Pons (tissue), 1 donor: ENCODE data around the gene PCDHGC5.

Experiments used
- DNase-seq: peaks from one replicate; pipeline ENCODE4 v3.0.0-alpha.2; 2016; ENCODE audit warnings: low spot score

Gene PCDHGC5

DNA sequence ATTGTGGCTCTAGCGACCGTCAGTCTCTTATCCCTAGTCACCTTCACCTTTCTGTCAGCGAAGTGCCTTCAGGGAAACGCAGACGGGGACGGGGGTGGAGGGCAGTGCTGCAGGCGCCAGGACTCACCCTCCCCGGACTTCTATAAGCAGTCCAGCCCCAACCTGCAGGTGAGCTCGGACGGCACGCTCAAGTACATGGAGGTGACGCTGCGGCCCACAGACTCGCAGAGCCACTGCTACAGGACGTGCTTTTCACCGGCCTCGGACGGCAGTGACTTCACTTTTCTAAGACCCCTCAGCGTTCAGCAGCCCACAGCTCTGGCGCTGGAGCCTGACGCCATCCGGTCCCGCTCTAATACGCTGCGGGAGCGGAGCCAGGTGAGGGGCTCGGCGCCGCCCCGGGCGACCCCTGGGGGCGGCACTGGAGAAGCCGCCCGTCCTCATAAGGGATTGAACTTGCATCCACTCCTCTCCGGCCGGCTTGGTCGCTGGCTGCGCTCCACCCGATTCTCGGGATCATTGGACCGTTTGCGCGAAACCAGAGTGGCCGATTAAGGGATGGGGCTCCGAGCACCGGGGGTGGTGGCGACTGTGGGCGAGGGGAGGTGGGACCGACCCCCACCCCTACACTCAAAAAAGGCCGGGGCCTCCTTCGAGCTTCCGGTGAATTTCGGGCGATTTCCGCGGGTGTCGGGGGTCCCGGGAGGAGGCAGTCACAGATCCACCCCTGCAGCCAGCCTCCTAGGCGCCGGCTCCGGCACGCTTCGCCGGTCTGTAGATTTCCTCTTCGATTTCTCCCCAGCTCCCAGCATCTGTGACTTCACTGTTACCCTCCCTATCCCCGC lies 2.7 kb downstream of the PCDHGC5 start:
- DNase-seq = no peak

DNA sequence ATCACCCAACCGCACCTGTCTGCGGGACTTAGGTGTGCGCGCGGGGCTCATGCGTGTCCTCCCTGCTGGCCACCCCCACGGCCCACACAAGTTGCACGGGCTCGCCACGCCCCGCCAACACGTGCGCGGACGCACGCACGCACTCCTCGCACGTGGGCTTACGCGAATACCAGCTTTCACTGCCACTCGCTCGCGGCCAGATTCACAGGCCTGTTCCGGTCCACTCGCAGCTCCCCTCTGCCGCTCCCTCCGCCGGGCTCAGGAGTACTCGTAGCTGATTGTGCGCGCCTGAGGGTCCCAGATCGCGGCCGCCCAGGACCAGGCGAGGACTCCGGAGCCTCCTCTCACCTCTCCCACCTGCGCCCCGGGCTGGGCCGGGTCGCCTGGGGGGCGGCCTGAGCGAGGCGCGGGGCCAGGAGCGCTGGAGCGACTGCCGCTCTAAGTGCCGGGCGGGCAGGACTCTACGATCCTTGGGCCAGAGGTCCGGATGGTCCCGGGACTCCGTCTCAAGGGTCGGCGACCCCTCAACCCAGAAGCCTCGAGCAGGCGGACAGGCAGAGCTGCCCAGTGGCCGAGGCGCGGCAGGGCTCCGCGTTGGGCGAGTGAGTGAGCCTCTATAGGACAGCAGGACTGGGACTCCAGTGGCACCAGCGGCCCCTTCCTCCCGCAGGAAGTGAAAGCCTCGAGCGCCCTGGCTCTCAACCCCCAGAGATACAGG lies 3.4 kb downstream of the PCDHGC5 start:
- no peak for DNase-seq

DNA sequence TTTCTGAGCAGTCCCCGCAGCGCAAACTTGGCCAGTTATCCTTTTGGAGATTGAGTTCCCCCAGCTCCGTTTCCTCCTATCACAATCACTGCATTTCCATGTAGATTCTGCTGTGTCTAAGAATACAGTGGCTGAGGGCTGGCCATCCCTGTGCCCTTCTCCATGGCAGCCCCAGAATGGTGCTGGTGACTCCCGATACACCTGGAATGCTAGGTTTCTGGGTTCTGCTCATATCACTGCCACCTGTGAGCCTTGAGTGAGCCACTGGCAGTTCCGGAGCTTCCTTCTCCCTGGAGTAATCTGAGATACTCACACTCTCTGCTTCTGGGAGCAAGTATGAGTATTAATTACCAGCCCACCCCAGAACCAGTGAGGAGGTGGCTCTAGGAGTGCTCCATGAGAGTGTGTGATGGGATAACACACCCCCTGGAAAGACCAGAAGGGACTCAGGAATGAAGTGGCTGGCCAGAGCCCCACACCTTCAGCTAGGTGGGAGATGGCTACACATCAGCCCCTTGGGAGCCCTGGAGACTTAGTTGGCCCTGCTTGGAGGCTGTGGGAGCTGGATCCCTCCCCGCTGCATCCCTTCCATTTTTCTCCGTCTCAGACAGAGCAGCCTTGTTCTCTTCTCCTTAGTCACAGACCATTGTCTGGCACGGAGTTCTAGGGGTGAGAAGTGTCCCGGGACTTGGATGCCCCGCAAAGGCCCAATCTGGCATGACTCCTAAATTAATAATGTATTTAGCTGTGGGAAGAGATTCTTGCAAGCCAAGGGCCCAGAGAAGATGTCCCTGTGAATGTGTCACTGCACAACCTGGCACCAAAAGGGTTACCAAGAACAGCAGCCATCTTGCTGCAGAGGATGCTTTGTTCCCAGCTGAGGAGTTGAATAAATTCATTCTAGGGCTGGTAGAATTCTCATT lies 4.9 kb downstream of the PCDHGC5 start:
- DNase-seq = peak; percentile 82

DNA sequence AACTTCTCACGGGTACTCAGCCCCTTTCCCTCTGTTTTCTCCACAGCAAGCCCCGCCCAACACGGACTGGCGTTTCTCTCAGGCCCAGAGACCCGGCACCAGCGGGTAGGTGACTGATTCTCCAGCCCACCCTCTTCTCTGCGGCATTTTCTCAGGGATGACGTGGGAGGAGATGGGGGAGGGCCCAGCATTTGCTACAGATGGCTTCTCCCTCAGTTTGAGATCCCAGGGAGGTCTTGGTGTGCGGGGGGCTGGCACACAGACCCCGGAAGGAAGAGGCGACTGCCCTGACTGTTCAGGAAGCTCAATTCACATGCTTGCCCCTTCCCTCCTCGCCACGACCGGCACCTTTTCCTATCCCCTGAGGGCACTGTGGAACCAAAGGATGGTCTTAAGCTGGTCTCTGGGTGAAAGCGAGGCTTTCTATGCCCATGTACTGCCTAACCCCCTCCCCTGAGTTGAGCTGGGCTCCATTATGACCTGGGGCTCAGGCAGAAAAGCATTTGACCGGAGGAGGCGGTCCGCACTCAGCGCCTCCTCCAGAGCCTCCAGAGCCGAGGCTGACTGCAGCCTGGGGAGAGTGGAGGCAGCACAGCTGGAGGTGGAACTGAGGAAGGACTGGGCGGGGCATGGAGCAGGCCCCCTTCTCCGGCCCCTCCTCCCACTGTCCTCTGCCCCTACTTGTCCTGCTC lies 6.0 kb downstream of the PCDHGC5 start:
- no peak for DNase-seq

DNA sequence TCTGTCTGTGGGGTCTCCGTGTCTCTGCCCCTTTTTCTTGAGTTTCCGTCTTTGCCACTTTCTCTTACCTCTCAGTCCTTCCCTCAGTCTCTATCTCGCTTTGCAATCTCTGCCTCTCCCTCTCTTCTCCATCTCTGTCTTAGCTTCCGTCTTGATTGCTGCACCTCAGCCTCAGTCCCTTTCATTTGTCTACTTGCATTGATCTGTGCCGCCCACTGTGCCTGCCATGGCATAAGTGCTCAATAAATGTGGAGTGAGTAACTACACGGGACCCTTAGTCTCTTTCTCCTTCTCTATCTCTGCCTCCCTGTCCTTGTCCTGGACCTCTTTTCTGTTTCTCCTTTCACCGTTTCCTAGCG lies 6.6 kb downstream of the PCDHGC5 start:
- no peak for DNase-seq

DNA sequence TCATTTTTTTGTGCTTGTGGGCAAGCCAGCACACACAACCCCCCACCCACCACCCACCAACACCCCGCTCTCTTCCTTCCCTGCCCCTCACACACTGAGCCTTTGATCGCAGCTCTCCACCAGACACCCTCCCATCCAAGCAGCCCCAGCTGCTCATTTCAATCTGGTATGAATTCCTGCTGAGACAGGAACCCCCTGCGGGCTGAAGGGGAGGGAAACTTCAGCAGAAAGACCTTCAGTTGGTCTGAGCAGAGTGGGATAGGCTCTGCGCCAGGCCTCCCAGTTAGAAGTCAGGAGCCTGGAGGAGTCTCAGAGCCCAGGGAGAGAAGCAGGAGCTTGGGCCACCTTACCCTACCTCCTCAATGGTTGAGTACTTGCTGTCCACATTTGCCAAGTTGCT lies 7.2 kb downstream of the PCDHGC5 start:
- DNase-seq = no peak

DNA sequence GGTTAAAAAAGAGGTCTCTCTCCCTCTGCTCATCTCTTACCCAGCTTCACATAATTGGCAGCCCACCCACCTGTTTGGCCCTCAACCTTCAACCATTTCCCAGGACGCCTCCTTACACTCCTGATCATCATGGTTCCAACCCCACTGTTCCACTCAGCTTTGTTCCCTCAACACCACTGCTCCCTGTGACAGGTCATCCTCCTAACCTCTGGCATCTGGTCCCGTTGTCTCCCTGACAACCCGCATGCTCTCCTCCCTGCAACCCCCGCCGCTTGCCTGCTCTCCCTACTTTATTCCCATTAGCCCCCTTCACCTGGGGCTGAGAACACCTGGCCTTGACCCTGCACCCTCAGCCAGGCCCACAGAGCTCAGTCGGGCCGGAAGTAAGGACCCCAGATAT lies 12.9 kb downstream of the PCDHGC5 start:
- no peak for DNase-seq

DNA sequence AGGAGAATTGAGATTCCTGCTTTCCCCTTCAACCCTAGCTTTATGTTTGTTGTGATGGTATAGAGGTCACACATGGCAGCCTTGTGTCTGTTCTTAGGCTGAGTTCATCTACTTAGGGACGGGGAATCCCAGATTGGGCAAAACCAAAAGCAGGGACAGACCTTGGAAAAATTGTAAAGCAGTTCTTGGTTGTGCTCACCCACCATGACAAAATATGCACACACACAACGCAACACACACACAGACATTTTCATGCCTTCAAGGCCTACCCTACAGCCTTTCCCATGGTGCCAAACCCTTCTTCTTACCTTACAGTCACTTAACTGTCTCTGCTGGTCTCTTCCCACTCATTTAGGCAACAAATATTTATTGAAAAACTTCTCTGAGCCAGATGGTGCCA lies 14.8 kb downstream of the PCDHGC5 start:
- DNase-seq = no peak

DNA sequence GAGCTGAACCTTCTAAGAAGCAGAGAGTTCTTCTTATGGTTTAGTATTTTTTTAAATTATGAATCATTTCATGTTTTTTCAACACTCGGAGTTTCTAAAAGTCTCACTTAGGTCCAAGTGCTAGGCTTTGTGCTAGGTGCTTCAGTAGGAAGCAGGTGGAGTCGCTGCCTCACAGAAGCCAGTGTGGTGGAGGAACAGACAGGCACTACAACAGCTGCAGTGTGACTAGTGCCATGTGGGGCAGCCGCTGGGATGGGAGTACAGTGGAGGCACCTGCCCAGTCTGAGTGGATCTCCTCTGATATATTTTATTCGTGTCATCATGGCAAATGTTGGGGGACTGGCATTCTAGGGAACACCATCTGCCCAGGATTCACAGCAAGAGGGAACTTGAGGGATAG lies 15.3 kb downstream of the PCDHGC5 start:
- DNase-seq = no peak

DNA sequence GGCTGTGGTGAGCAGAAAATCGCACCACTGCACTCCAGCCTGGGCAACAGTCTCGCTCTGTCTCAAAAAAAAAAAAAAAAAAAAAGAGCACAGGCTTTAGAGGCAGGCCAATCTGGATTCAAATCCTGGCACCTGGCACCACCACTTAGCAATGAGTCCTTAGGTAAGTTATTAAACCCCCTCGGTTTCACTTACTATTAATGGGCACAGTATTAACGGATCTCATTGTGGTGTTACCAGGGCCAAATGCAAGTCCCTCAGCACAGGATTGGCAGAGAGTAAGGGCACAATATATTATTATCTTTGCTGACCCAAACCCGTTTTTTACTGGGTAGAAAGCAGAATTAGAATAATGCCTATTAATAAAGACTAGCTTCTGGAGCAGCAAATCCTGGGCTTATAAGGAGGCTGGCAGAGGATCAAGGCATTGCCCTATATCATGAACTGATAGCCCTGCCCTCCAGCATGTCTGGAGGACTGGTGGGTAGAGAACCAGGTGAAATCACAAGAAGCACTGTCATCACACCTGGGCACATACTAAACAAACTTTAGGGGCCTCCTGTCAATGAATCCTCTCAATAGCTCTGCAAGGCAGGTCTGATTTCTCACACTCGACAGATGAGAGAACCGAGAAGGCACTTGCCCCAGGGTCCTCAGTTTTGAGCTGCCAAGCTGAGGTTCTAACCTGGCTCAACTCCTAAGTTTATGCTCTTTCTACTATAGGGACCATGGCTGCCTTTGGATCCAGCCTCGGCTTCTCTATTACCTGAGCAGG lies 17.7 kb downstream of the PCDHGC5 start:
- DNase-seq = no peak

DNA sequence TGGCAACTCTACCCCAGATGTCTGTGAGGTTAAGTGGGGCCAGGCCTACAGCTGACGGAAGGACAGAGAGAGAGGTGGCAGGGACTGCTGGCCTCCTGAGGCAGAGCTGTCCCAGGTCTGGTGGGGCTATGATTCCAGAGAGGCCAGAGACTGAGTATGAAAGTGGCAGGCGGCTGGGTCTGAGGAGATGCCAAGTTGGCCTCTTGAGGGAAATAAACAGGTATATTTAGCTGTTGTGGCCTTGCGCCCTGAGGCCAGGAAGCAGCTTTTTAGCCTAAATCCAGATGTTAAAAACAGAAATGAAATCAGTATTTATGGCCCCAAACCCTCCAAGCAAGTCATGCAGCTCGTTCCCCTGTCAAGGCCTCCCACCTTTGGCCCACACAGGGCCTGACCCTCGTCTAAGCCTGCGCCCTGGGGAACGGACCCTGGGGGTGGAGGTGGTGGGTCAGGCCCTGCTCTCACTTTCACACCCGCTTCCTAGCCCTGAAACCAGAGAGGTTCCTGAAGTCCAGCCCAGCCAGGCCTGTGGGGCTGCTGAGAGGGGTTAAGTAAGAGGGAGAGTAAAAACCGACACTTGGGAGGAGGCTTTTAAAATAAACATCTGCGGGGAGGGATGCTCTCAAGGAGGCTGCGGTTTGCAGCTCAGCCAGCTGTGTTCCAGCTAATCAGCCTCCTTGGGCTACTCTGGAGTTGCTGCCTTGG lies 18.7 kb downstream of the PCDHGC5 start:
- no peak for DNase-seq

DNA sequence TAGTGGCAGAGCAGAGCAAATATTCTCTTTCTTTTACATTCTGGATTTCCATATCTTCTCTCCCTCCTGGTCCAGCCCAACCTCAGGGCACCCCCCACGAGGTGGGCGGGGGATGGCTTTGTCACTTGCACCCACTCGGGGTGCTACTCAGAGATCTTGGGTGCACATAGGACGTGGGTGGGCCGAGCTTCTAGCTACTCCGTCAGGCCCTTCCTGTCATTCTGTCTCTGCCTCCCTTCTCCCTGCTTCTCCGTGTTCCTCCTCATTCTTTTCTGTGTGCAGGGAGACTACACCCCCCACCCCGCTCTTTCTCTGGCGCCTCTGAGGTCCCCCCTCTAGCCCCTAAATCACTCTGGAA lies 19.5 kb downstream of the PCDHGC5 start:
- no peak for DNase-seq

DNA sequence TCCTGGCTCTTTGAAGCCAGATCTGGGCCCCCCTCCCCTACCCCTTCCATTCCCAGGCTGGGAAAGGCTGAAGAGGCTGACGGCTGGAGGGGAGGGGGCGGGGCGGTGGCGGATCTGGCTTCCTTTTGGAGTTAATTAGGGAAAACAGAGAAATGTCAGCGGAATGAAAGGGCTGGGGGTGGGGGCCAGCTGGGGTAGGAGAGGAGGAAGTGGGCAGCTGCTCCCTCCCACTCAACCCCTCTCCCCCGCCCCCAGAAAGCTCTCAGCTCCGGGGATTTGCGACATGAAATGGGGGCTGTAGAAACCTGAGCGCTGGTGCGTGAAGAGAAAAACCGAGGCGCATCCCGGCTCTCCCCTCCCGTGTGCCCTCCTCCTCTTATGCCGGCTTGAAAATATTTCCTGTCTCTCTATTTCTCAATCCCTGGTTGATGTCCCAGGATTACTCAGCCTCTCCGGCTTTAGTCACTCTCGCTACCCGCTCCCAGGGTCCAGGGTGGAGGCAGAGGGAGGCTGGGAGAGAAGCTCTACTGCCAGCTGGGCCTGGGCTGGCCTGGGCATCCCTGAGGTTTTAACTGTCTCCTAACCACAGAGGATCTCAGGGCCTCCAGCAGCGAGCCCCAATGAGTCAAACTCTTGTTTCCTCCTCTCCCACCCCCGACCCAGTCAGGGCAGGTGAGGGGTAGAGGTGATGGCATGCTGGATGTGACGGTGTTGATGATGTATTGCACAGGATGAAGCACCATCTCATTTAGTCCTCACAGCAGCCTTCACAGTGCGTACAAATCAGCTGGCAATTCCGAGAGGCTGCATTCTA lies 20.1 kb downstream of the PCDHGC5 start:
- no peak for DNase-seq

DNA sequence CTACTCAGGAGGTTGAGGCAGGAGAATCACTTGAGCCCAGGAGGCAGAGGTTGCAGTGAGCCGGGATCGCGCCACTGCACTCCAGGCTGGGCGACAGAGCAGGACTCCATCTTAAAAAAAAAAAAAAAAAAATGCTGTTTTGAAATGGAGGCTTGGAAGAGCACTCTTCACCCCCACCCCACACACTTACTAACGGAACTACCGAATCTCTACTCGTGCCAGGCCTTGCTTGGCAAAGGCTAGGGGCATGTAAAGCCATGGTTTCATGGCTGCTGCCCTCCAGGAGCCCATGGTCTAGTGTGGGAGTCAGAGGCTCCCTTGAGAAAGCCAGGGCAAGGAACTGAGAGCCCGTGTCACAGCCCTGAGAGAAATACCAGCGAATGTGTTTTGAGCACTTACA lies 21.3 kb downstream of the PCDHGC5 start:
- DNase-seq = no peak

DNA sequence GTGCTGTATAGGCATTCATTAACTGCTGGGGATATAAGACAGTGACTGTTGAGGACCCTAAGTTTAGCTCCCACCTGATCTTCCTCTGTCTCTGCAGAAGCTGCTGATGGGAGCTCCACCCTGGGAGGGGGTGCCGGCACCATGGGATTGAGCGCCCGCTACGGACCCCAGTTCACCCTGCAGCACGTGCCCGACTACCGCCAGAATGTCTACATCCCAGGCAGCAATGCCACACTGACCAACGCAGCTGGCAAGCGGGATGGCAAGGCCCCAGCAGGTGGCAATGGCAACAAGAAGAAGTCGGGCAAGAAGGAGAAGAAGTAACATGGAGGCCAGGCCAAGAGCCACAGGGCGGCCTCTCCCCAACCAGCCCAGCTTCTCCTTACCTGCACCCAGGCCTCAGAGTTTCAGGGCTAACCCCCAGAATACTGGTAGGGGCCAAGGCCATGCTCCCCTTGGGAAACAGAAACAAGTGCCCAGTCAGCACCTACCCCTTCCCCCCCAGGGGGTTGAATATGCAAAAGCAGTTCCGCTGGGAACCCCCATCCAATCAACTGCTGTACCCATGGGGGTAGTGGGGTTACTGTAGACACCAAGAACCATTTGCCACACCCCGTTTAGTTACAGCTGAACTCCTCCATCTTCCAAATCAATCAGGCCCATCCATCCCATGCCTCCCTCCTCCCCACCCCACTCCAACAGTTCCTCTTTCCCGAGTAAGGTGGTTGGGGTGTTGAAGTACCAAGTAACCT lies 22.1 kb downstream of the PCDHGC5 start:
- DNase-seq = no peak

DNA sequence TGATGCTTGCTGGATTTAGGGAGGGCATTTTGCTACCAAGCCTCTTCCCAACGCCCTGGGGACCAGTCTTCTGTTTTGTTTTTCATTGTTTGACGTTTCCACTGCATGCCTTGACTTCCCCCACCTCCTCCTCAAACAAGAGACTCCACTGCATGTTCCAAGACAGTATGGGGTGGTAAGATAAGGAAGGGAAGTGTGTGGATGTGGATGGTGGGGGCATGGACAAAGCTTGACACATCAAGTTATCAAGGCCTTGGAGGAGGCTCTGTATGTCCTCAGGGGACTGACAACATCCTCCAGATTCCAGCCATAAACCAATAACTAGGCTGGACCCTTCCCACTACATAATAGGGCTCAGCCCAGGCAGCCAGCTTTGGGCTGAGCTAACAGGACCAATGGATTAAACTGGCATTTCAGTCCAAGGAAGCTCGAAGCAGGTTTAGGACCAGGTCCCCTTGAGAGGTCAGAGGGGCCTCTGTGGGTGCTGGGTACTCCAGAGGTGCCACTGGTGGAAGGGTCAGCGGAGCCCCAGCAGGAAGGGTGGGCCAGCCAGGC lies 23.0 kb downstream of the PCDHGC5 start:
- DNase-seq = no peak

DNA sequence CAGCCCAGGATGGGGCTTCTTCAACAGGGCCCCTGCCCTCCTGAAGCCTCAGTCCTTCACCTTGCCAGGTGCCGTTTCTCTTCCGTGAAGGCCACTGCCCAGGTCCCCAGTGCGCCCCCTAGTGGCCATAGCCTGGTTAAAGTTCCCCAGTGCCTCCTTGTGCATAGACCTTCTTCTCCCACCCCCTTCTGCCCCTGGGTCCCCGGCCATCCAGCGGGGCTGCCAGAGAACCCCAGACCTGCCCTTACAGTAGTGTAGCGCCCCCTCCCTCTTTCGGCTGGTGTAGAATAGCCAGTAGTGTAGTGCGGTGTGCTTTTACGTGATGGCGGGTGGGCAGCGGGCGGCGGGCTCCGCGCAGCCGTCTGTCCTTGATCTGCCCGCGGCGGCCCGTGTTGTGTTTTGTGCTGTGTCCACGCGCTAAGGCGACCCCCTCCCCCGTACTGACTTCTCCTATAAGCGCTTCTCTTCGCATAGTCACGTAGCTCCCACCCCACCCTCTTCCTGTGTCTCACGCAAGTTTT lies 23.6 kb downstream of the PCDHGC5 start:
- DNase-seq = no peak

DNA sequence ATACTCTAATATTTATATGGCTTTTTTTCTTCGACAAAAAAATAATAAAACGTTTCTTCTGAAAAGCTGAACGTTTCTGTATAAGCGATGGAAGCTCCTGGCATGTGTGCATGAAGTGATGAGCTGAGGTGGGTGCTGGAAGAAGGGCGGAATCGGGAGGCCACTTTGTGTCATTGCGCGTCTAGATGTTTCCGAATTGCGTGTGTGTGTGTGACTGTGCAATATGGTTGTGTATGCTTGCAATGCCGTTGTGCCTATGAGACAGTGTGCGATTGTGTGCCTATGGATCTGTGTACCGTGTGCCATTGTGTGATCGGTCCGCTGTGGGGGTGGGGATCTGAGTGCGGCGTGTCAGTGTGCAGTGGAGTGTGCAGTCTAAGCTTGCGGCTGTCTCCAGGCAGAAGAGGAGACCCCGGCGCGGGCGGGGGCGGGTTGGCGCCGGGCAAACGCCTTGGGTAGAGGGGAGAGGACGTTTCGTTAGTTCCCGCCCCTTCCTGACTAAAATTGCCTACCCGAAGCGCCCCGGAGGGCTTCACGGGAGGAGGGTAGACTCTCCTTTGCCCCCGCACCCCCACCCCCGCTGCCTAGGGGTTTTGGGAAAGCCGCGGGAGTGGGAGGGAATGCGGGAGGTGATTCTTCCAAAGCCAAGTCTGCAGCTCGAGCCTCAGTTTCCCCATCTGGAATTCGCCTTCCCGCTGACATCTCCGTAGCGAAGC lies 24.2 kb downstream of the PCDHGC5 start:
- no peak for DNase-seq
